Adipose tissue (tissue), 3 donors: ENCODE results near the gene CTDSP1. TPM values are rescaled to one million over a fixed set of nuclear protein-coding genes. Genes with fewer than 3 reads are reported as not detected.

Source experiments
- H3K27ac ChIP-seq: one replicate; pipeline ENCODE4 v1.5.1; 2013; ENCODE audit warnings: low read depth, low read length
- WGBS, 3 donors: extraction: QIAGEN DNeasy Blood & Tissue Kit; methylation state at CpG; one replicate each; pipeline ENCODE4 v1.1.7; 2013; 5-methylcytosine and 5-hydroxymethylcytosine counted together
- polyA plus RNA-seq, 3 donors: library from polyadenylated mRNA; stranded (reverse); fragments of 200-250 nt; gene quantifications; one replicate each; pipeline ENCODE4 v1.2.3, GENCODE V29; 2013
- donor health status: healthy with polysubstance abuse.
- donor health status: Bipolar disorder and iron deficiency.
- donor health status: healthy.

The CTDSP1 gene, protein sequence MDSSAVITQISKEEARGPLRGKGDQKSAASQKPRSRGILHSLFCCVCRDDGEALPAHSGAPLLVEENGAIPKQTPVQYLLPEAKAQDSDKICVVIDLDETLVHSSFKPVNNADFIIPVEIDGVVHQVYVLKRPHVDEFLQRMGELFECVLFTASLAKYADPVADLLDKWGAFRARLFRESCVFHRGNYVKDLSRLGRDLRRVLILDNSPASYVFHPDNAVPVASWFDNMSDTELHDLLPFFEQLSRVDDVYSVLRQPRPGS
- polyA plus RNA-seq: 100 to 1,000 TPM in 2 of 3 donors, 10 to 100 TPM in 1; 72.0 to 134 (median 132) TPM

DNA sequence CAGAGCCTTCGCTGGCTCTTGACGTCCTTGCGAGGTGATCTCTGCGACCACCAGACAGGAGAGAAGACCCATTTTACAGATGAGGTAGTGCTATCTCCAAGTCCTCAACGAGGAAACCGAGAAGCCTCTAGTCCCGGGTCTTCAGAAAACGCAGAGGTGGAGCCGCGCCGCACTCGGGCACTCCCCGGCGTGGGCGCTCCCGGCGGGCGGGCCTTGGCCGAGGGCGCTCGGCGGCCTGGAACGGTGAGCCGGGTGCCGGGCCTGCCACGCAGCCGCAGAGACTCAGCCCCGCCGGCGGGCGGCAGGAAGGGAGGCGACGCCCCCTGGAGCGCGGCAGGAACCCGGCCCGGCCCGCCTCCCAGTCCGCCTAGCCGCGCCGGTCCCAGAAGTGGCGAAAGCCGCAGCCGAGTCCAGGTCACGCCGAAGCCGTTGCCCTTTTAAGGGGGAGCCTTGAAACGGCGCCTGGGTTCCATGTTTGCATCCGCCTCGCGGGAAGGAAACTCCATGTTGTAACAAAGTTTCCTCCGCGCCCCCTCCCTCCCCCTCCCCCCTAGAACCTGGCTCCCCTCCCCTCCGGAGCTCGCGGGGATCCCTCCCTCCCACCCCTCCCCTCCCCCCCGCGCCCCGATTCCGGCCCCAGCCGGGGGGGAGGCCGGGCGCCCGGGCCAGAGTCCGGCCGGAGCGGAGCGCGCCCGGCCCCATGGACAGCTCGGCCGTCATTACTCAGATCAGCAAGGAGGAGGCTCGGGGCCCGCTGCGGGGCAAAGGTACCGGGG is at the start of gene CTDSP1:
TSS of gene CTDSP1 (plus strand) at position 478 of the 776 bp plus-strand sequence. CDS start at position 701, 223 bp downstream.
- 0 to 1% (median 1%) methylated on average over 46 to 77 of the region's 78 CpGs for WGBS, 3 donors

DNA sequence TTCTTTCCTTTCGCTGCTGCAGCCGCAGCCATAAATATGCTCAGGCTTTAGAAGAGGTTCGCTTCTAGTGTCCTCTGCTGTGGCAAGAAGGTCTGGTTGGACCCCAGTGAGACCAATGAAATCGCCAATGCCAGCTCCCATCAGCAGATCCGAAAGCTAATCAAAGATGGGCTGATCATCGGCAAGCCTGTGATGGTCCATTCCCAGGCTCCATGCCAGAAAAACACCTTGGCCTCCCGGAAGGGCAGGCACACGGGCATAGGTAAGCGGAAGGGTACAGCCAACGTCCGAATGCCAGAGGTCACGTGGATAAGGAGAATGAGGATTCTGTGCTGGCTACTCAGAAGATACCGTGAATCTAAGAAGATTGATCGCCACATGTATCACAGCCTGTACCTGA is 45.6 kb upstream of the CTDSP1 start:
- no peak overlapping the region for H3K27ac ChIP-seq
- 87 to 93% (median 88%) methylated on average over 14 of the region's 14 CpGs for WGBS, 3 donors

More for the DNA sequence above, at the start of gene CTDSP1:
- peak within 1 kb of the TSS; percentile 91 for H3K27ac ChIP-seq

DNA sequence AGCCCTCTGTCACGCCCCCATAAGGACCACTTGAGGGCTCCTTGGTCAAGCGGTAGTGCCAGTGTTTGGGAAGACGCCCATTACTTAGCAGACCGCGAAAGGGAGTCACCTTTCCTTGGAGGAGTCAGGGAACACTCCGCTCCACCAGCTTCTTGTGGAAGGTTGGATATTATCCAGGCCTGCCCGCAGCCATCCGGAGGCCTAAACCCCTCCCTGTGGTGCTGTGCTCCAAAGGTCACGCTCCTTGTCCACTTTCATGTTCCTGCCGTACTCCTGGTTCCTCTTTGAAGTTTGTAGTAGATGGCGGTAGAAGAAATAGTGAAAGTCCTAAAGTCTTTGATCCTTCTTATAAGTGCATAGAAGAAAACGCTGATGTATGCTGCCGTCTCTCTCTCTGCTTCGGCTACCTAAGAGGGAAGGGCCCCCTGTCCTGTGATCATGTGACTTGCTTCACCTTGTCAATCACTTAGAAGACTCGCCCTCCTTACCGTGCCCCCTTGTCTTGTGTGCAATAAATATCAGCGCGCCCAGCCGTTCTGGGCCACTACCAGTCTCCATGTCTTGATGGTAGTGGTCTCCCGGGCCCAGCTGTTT is 44.7 kb upstream of the CTDSP1 start:
- H3K27ac ChIP-seq: no peak overlapping the region
- 76 to 82% (median 77%) methylated on average over 20 of the region's 20 CpGs for WGBS, 3 donors

DNA sequence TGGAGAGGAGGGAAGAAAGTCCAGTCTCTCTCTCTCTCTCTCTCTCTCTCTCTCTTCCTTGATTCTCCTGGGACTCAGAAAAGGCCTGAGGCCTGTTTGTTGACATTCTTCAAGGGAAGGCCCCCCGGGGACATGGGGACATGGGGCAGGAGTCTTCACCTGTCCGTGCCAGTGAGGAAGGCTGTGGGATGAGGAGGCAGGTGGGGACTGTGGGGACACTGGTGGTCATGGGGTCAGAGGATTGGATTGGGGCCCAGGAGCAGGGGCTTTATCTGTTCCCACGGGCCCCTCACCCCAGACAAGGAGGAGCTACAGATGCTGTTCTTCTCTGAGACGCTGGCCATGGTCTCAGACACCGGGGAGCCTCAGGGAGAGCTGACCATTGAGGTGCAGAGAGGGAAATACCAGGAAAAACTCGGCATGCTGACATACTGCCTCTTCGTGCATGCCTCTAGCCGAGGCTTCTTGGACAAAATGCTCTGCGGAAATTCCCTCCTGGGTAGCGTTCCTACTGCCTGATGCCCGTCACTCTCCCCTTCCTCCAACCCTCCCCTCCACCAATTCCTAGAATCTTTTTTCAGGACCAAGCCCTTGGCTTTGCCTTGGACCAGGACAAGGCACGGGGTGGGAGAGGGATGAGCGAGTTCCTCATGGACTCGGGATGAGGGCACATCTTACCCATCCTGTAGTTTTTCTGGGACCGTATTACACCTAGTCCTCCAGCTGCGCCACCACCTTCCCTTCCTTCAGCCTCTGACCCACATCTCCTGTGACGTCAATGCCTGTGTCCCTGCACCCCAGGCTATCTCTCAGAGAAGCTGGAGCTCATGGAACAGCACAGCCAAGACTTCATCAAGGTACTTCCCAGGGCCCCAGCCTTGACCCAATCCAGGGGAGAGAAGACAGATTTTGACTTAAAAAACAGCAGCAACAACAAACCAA is 42.2 kb upstream of the CTDSP1 start:
- WGBS, 3 donors: 63 to 73% (median 63%) methylated on average over 17 of the region's 17 CpGs
- H3K27ac ChIP-seq: no peak overlapping the region

DNA sequence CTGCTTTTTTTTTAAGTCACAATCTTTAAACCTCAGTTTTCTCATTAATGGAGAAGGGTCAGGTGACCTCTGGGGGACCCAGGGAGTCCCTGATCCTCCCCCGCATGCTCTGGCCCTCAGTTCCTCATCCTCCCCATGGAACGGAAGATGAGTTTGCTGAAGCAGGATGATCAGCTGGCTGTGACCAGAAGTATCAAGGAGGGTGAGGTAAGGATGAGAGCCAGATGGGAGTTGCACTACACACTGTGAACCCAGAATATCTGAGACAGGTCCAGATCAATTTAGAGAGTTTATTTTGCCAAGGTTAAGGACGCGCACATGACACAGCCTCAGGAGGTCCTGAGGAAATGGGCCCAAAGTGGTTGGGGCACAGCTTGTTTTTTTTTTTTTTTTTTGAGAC is 39.2 kb upstream of the CTDSP1 start:
- 62 to 91% (median 77%) methylated on average over 4 of the region's 4 CpGs for WGBS, 3 donors
- no peak overlapping the region for H3K27ac ChIP-seq

DNA sequence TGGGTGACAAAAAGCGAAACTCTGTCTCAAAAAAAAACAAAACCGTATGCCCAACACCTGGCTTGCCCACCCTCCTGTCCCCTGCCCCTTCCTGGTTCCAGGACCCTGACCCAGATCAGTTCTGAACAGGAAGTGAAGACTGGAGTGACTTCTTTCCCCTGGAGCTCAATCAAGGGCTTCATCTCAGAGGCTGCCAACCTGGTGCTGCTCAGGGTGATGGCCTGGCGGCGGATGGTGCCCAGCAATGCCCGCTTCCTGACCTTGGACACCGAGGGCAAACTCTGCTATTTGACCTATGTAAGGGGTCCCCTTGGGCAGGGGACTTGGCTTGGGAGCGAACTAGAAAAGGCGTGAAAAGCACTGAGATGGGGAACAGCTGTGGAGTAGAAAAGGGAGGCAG is 37.1 kb upstream of the CTDSP1 start:
- WGBS, 3 donors: 88 to 90% (median 90%) methylated on average over 8 of the region's 8 CpGs

DNA sequence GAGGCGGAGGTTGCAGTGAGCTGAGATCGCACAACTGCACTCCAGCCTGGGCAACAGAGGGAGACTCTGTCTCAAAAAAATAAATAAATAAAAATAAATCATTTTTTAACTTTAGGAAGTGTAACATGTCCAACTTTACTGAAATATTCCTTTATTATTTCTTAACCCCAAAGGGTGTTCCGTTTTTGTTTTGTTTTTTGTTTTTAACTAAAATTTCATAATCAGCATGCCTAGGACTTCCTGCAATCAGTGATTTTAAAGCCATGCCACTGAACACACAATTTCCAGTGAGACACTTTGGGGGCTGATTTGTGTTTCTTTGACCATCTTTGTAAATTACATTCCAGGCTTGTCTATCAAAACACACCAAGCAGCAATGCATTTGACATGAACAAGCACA is 35.9 kb upstream of the CTDSP1 start:
- 63 to 83% (median 74%) methylated on average over 3 of the region's 3 CpGs for WGBS, 3 donors
- no peak overlapping the region for H3K27ac ChIP-seq

More for the DNA sequence above, 37.1 kb upstream of the CTDSP1 start:
- no peak overlapping the region for H3K27ac ChIP-seq

DNA sequence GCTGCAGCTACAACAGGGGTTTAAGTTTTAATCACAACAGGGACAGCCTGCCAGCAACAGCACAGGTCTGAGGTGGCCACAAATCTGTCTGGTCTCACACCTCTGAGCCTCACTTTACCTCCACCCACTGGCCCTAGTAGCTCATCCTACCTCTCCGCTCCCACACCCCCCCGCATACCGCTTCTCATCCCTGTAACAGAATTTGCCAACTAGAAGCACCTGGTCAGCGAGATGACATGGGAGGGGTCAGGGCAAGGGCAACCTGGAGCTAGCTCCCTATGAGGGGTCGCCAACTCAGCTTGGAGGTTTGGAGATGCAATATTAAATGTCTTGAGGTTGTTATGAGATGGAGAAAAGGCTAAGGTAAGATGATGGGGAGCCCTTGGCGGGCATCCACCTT is 35.5 kb upstream of the CTDSP1 start:
- no peak overlapping the region for H3K27ac ChIP-seq
- 75 to 95% (median 77%) methylated on average over 6 of the region's 6 CpGs for WGBS, 3 donors

DNA sequence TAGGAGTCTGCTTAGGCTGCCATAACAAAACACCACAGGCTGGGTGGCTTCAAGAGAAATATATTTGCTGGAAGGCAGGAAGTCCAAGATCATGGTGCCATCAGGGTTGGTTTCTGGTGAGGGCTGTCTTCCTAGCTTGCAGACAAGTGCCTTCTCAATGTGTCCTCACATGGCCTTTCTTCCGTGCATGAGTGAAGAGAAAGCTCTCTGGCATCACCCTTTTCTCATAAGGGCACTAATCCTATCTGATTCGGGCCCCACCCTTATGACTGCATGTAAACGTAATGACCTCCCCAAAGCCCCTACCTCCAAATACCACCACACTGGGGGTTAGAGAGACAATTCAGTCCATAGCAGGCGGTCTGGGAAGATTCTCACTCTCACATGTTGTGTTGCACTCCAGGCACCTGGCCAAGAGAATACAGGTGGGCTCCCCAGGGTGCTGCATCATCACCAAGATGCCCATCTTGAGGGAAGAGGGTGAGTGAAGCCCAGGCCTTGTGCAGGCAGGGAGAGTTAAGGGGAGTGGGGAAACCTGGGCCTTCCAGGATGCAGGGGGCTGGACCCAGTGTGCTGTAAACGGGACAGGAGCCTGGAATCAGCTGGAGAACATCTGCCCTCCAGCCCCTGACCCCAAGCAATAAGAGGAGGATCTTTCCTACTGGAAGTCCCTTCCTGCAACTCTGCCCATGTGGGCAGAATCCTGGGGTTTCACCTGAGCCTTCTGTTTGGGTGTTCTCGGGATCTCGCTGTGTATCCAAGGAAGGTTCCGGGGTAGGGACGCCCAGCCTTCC is 32.9 kb upstream of the CTDSP1 start:
- H3K27ac ChIP-seq: peak overlapping the region; percentile 38
- 84 to 85% (median 84%) methylated on average over 9 of the region's 9 CpGs for WGBS, 3 donors

DNA sequence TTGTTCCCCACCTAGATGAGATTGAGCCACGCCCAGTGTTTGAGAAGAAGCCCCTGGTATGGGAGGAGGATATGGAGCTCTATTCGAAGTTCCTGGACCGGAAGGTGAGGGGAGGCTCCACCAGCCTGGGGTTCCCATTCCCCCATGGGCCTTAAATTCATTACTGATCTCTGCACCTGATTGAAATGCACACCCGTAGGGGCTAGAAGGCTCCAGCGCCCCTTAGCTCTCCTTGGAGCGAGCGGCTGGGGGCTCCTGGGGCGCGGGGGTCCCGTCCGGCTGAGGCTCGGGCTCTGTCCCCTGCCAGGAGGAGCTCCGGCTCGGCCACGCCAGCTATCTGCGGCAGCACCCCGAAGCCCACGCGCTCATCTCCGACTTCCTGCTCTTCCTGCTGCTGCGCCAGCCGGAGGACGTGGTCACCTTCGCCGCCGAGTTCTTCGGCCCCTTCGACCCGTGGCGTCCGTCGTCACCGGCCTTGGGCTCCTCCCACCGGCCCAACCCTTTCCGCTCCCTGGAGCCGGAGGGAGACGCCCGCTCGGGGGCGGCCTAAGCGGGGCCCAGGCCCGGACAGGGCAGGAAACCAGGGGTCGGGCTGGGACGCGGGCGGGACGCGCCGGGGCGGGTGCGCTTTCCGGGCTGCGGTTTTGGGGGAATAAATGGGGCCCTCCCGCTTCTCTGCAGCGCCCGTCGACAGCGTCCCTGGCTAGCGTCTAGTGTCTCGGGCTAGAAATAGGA is 32.1 kb upstream of the CTDSP1 start:
- peak overlapping the region; percentile 38 for H3K27ac ChIP-seq
- 3 to 6% (median 5%) methylated on average over 49 to 60 of the region's 60 CpGs for WGBS, 3 donors

DNA sequence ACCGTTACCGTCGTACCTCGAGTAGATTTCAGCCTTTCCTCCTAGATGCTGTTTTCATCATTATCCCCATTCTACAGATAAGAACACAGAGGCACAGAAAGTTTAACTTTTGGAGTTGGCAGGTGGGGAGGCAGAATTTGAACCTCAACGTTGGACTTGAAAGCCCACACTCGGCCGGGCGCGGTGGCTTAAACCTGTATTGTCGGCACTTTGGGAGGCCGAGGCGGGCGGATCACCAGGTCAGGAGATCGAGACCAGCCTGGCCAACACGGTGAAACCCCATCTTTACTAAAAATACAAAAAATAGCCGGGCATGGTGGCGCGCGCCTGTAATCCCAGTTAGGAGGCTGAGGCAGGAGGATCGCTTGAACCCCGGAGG is 31.5 kb upstream of the CTDSP1 start:
- peak overlapping the region; percentile 38 for H3K27ac ChIP-seq
- WGBS, 3 donors: 47 to 55% (median 53%) methylated on average over 21 of the region's 21 CpGs

DNA sequence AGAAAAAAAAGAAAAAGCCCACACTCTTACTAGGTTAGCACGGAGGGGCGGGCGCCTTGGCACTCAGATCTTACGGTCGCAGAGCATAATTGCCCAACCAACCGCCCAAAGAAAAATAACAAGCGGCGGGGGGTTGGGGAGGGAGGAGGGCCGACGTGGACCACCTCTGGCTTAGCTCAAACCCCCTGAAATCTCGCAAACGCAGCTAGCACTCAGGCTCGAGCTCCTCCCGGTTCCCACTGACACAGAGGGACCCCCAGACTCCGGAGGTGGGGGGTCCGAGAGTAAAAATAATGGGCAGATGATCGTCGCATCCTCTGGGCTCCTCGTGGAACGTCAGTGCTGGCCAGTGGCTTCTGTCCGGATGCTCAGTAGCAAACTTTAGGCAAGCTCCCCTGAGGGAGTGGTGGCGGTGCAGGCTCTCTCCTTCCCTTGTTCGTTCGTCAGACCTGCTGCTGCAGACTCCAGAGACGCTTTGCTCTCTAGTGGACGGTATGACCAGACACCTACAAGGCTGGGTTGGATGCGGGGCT is 31.0 kb upstream of the CTDSP1 start:
- peak overlapping the region; percentile 28 for H3K27ac ChIP-seq
- 17 to 48% (median 24%) methylated on average over 27 of the region's 27 CpGs for WGBS, 3 donors

DNA sequence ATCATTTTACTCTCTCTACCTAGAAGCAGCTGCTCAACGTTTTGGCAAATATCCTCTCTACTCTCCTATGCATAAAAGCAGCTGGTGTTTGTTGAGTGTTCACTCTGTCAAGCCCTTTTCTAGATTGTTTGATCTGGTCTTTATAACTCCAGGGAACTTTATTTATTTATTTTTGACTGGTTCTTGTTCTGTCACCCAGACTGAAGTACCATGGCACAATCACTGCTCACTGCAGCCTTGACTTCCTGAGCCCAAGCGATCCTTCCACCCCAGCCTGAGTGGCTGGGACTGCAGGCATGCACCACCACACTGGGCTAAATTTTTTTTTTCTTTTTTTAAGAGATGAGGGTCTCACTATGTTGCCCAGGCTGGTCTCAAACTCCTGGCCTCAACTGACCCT is 30.3 kb upstream of the CTDSP1 start:
- no peak overlapping the region for H3K27ac ChIP-seq
- WGBS, 3 donors: 32 to 46% (median 37%) methylated on average over 2 of the region's 2 CpGs

DNA sequence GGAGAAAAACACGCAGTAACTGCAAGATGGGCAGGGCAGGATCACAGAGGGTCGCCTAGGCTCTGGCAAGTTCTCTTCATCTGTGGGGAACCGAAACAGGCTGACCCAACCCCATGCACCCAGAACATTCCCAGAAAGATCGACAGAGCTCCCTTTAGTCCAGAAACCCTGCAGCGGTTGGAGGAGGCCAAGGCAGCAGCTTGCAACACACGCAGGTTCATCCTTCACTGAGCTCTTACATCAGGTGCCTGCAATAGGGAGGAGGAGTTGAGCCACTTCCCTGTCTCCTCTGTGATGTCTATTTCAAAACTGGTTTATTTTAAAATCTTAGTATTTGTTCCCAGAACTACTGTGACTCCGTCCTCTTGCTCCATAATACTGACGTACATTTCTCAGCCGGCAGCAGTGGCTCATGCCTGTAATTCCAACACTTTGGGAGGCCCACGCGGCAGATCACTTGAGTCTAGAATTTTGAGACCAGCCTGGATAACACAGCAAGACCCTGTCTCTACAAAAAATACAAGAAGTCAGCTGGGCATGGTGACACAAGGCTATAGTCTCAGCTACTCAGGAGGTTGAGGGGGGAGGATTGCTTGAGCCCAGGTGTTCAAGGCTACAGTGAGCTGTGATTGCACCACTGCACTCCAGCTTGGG is 29.1 kb upstream of the CTDSP1 start:
- peak overlapping the region; percentile 97 for H3K27ac ChIP-seq
- WGBS, 3 donors: 43 to 80% (median 48%) methylated on average over 11 of the region's 11 CpGs

DNA sequence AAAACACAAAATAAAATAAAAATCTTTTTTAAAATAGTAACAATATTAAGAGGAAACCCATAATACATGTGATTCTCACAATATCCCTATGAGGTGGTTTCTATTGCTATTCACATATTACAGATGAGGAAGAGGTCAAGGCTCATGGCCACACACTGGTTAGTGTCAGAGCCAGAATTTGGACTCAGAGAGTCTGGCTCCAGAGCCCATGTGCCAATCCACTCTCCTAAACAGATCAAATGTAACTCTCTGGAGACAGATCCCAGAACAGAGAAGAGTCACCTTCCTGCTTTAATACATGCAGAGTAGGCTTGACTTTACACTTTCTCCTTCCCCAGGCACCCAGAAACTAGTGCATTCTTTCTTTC is 27.7 kb upstream of the CTDSP1 start:
- H3K27ac ChIP-seq: no peak overlapping the region

DNA sequence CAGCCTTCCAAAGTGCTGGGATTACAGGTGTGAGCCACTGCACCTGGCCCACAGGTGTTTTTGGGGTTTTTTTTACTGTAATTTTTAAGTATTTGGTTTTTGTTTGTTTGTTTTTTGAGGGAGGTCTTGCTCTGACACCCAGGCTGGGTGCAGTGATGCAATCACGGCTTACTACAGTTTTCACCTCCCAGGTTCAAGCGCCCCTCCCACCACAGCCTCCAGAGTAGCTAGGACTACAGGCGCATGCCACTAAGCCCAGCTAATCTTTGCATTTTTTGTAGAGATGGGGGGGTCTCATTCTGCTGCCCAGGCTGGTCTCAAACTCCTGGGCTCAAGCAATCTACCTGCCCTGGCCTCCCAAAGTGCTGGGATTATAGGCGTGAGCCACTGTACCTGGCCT is 24.9 kb upstream of the CTDSP1 start:
- no peak overlapping the region for H3K27ac ChIP-seq
- WGBS, 3 donors: 66 to 81% (median 76%) methylated on average over 4 of the region's 4 CpGs
